Stimulated activated CD8-positive, alpha-beta memory T cell treated with anti-CD3 and anti-CD28 coated beads, Interleukin-12 subunit alpha, Interleukin-12 subunit beta, amount 100 ng/mL, for 4 hours (primary cell): ENCODE results near the gene HAUS3.
A peak's percentile ranks its signal among the peaks of the same experiment; 100 is the strongest.

Experiments used
- DNase-seq: peaks from one replicate; pipeline ENCODE4 v3.0.0-alpha.2; 2020; ENCODE audit warnings: low read depth

Gene HAUS3

GRCh38 chr4:2241410-2242353 is at the start of gene HAUS3, which contains the start of gene POLN:
TSS of gene HAUS3 (minus strand) at chr4:2242121. CDS start at chr4:2240946, 1,175 bp downstream.
TSS of gene POLN (minus strand) at chr4:2242121. CDS start at chr4:2229231, 12,890 bp downstream.
- DNase-seq: peak; percentile 99

GRCh38 chr4:2290974-2291704 is 49.2 kb upstream of the HAUS3 start:
- peak; percentile 55 for DNase-seq

- DNase-seq: no peak
Measured at GRCh38 chr4:2290488-2290887, 48.6 kb upstream of the HAUS3 start.

GRCh38 chr4:2289955-2290333 is 48.0 kb upstream of the HAUS3 start:
- DNase-seq: no peak

GRCh38 chr4:2289311-2289954 is 47.5 kb upstream of the HAUS3 start:
- no peak for DNase-seq

- no peak for DNase-seq
Measured at GRCh38 chr4:2288051-2288541, 46.2 kb upstream of the HAUS3 start.

GRCh38 chr4:2287594-2287915 is 45.6 kb upstream of the HAUS3 start:
- DNase-seq: no peak

GRCh38 chr4:2286904-2287593 is 45.1 kb upstream of the HAUS3 start:
- no peak for DNase-seq

- no peak for DNase-seq
Measured at GRCh38 chr4:2285613-2286381, 43.9 kb upstream of the HAUS3 start.

- no peak for DNase-seq
Measured at GRCh38 chr4:2284934-2285612, 43.2 kb upstream of the HAUS3 start.

- no peak for DNase-seq
Measured at GRCh38 chr4:2284161-2284933, 42.4 kb upstream of the HAUS3 start.

- DNase-seq: no peak
Measured at GRCh38 chr4:2283199-2283711, 41.3 kb upstream of the HAUS3 start.

- peak; percentile 61 for DNase-seq
Measured at GRCh38 chr4:2281575-2282343, 39.8 kb upstream of the HAUS3 start.

- DNase-seq: no peak
Measured at GRCh38 chr4:2280531-2281300, 38.8 kb upstream of the HAUS3 start.

- no peak for DNase-seq
Measured at GRCh38 chr4:2277956-2278355, 36.0 kb upstream of the HAUS3 start.

GRCh38 chr4:2276581-2277325 is 34.8 kb upstream of the HAUS3 start:
- no peak for DNase-seq
